Endothelial cell of umbilical vein (primary cell): ENCODE results near the gene NELFCD. TPM values are rescaled to one million over a fixed set of nuclear protein-coding genes. Genes with fewer than 3 reads are reported as not detected.

Experiments used
- BruUV-seq: library from RNA; stranded (reverse); fragments of 400-500 nt; replicated peaks from 2 replicates; lab custom pipeline; 2021; lab: Mats Ljungman, UMichigan
- CTCF ChIA-PET: fragments of 300-600, 350-600 bp; sonication (Branson Sonifier 250); formaldehyde crosslinking; loops from one replicate; lab custom pipeline; 2021; ENCODE audit warnings: antibody characterized with exemption, inconsistent platforms; lab: Charles Lee
- POLR2A ChIA-PET: fragments of 300-600, 350-600 bp; sonication (Branson Sonifier 250); formaldehyde crosslinking; loops from one replicate; lab custom pipeline; 2021; ENCODE audit warnings: antibody characterized with exemption, inconsistent platforms; lab: Charles Lee
- DNase-seq: peaks from one replicate; pipeline ENCODE4 v3.0.0-alpha.2; 2011; ENCODE audit warnings: low read depth, low spot score
- FAIRE-seq: peaks from 2 replicates; lab custom pipeline; 2011; peaks lifted over from hg19 to GRCh38; lab: Jason Lieb, UNC
- H2AFZ ChIP-seq: 2 replicates; pipeline ENCODE4 v1.6.0; 2012; ENCODE audit warnings: low read depth, low read length, control low read depth, inconsistent platforms
- H3K27ac ChIP-seq: 2 replicates; pipeline ENCODE4 v1.5.1; 2011; ENCODE audit warnings: low read depth, mild to moderate bottlenecking, control low read depth, low read length, moderate library complexity; ENCODE audit not compliant: insufficient read depth
- H3K27me3 ChIP-seq, 2 experiments: 2 replicates each; pipeline versions ENCODE4 v1.6.0 to v1.6.1; 2011; ENCODE audit warnings: low read length in 2 of 2, mixed read lengths in 1 of 2; ENCODE audit not compliant: control insufficient read depth in 2 of 2, insufficient read depth in 2 of 2
- H3K36me3 ChIP-seq, 2 experiments: 2 replicates in 1 of 2; 3 replicates in 1 of 2; pipeline ENCODE4 v1.5.1; 2011; ENCODE audit warnings: low read length in 2 of 2, mild to moderate bottlenecking in 1 of 2, moderate library complexity in 1 of 2; ENCODE audit not compliant: control insufficient read depth in 2 of 2, insufficient read depth in 2 of 2; ENCODE audit errors: extremely low read depth in 1 of 2
- H3K4me1 ChIP-seq: 3 replicates; pipeline ENCODE4 v1.5.1; 2011; ENCODE audit warnings: mild to moderate bottlenecking, low read length; ENCODE audit not compliant: control insufficient read depth, insufficient read depth; ENCODE audit errors: extremely low read depth
- H3K4me2 ChIP-seq: 2 replicates; pipeline ENCODE4 v1.6.1; 2011; ENCODE audit warnings: low read length, control low read depth, mixed read lengths; ENCODE audit not compliant: insufficient read depth
- H3K4me3 ChIP-seq, 3 experiments: fragments of 200-600 bp in 1 of 3; sonication (generic), shearing (Covaris generic) in 1 of 3; replicated peaks in 1 of 3; 2 replicates each; pipeline ENCODE4 v1.5.1; 2011 to 2016; ENCODE audit warnings: control low read depth in 3 of 3, low read length in 3 of 3, mild to moderate bottlenecking in 2 of 3, inconsistent platforms in 1 of 3, low read depth in 1 of 3, moderate library complexity in 1 of 3; ENCODE audit not compliant: insufficient read depth in 1 of 3
- H3K79me2 ChIP-seq: 2 replicates; pipeline ENCODE4 v1.6.0; 2012; ENCODE audit warnings: low read length, inconsistent platforms; ENCODE audit not compliant: control insufficient read depth, insufficient read depth
- H3K9ac ChIP-seq: replicated peaks from 2 replicates; pipeline ENCODE3; 2011; ENCODE audit warnings: low read length, control low read depth; ENCODE audit not compliant: insufficient read depth; ENCODE audit errors: extremely low read depth
- H3K9me1 ChIP-seq: replicated peaks from 3 replicates; pipeline ENCODE4 v1.6.0; 2011; ENCODE audit warnings: mild to moderate bottlenecking, low read length; ENCODE audit not compliant: control insufficient read depth, insufficient read depth; ENCODE audit errors: extremely low read depth
- H3K9me3 ChIP-seq: replicated peaks from 2 replicates; pipeline ENCODE4 v1.5.1; 2012; ENCODE audit warnings: low read length, inconsistent platforms; ENCODE audit not compliant: control insufficient read depth, insufficient read depth
- H4K20me1 ChIP-seq: replicated peaks from 2 replicates; pipeline ENCODE3; 2011; ENCODE audit warnings: mild to moderate bottlenecking, low read length; ENCODE audit not compliant: control insufficient read depth, insufficient read depth; ENCODE audit errors: extremely low read depth
- CTCF ChIP-seq, 2 donors: IDR thresholded peaks; 1 replicate in 1 of 2; 2 replicates in 1 of 2; pipeline ENCODE4 v1.5.1; 2011; ENCODE audit warnings: low read length in 2 of 2, mild to moderate bottlenecking in 2 of 2, moderate library complexity in 2 of 2, control low read depth in 1 of 2, inconsistent platforms in 1 of 2, low read depth in 1 of 2; ENCODE audit not compliant: insufficient read depth in 1 of 2; ENCODE audit errors: extremely low read depth in 1 of 2
- EZH2 ChIP-seq: IDR thresholded peaks from 2 replicates; pipeline ENCODE4 v1.6.1; 2012; ENCODE audit warnings: borderline replicate concordance, low read depth, mild to moderate bottlenecking, moderate library complexity, low read length, inconsistent platforms; ENCODE audit not compliant: severe bottlenecking
- FOS ChIP-seq: IDR thresholded peaks from 2 replicates; pipeline ENCODE4 v1.6.1; 2011; ENCODE audit warnings: mild to moderate bottlenecking, low read length, moderate library complexity, borderline replicate concordance; ENCODE audit not compliant: insufficient read depth
- GATA2 ChIP-seq: IDR thresholded peaks from 2 replicates; pipeline ENCODE4 v1.7.0; 2011; ENCODE audit warnings: low read depth, mild to moderate bottlenecking, moderate library complexity, mixed read lengths, low read length; ENCODE audit not compliant: insufficient read length, insufficient read depth
- JUN ChIP-seq: IDR thresholded peaks from 2 replicates; pipeline ENCODE4 v1.6.1; 2011; ENCODE audit warnings: borderline replicate concordance, low read depth; ENCODE audit not compliant: insufficient read length, insufficient read depth
- MYC ChIP-seq: IDR thresholded peaks from one replicate; pipeline ENCODE4 v1.6.1; 2011; ENCODE audit warnings: mild to moderate bottlenecking, low read depth, low read length
- POLR2A ChIP-seq: IDR thresholded peaks from 2 replicates; pipeline ENCODE4 v1.6.1; 2012; ENCODE audit warnings: low read depth, mild to moderate bottlenecking, control low read depth, low read length
- POLR2AphosphoS5 ChIP-seq: IDR thresholded peaks from 2 replicates; pipeline ENCODE4 v1.6.1; 2012; ENCODE audit warnings: low read depth, mild to moderate bottlenecking, control low read depth, low read length, moderate library complexity; ENCODE audit not compliant: insufficient read depth
- dilution Hi-C: fragments of 300-500 bp; cut with MboI; formaldehyde crosslinking; loops from one replicate; pipeline ENCODE4 v1.15.0; 2019; ENCODE audit warnings: low sequenced_read_pairs; ENCODE audit not compliant: extremely low pct_ligation_motif_present
- intact Hi-C: fragments of 100-400 bp; cut with micrococcal nuclease; formaldehyde crosslinking; loops from one replicate; pipeline ENCODE4 v1.10.0; 2022
- polyA plus RNA-seq, 4 experiments: library from polyadenylated mRNA; depleted of rRNA in 3 of 4; stranded (reverse) in 3 of 4; unstranded in 1 of 4; fragments of >200 nt; gene quantifications; 2 replicates each; pipeline versions ENCODE4 v1.2.1 to v1.2.3, GENCODE V29; 2011 to 2012; ENCODE audit warnings: missing spikeins in 1 of 4
- total RNA-seq: library from RNA; stranded (reverse); gene quantifications from 2 replicates; pipeline ENCODE4 v1.2.3, GENCODE V29; 2021
- TF ChIP-seq, protein P1 (sequence below): IDR thresholded peaks from 2 replicates; pipeline ENCODE4 v1.6.1; 2011; ENCODE audit not compliant: insufficient read depth, insufficient read length

The NELFCD gene
- total and polyA plus RNA-seq, 2 donors (not counting 3 experiments of a cell fraction or from before 2014, with no cell fraction given): 90.1 to 92.5 TPM

DNA sequence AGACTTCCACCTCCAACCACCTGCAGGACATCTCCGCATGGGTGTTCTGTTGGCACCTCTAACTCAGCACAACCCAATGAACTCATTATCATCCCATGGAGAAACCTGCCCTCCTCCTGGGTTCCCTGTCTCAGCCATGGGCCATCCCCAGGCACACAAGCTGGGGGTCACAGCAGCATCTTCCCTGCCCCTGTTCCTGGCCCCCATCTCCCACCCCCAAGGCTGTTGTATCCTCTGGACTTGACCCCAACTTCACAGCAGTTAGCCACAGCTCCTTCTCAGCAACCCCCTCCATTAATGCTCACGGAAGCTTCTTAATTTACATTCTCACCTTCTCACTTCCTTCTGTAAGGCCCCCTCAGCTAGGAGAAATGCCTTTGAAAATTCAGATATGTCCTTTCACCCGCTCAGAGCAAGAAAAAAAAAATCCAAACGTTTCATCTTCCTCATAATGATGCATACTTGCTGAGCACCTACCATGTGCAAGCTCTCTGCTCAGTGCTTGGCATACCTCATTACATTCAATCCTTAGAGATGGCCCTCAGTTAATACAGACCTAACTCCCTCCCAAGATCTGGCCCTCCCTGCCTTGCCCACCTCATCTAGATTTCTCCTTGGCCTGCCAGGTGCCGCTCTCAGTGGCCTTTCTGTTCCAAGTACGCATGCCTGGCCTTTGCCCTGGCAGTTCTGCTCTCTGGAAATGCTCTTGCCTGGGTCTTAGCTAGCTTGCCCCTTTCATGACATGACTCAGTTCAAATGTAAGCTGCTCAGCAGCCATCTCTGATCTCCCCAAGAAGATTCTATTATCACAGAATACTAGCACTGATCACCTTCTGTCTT lies 2.5 kb upstream of the NELFCD start:
- intact Hi-C loops (no loop called here), dilution Hi-C loops (no loop called here)
- H3K36me3 ChIP-seq: no peaks in the 10 kb centered on the region
- peaks cover 0 to 1% of the 10 kb centered on the region in 2 experiments for H3K27me3 ChIP-seq
- CTCF ChIA-PET: interaction anchor here (0.8 to 3.7 kb wide), 4 partner anchors 71 to 109 kb away, joined by 3 to 12 read pairs (median 4); no protein-coding TSS in a partner anchor
- H4K20me1 ChIP-seq: no peaks in the 10 kb centered on the region
- H3K4me2 ChIP-seq: no peak overlapping the region
- no peak overlapping the region for H3K4me3 ChIP-seq
- H3K9ac ChIP-seq: no peak overlapping the region
- H3K79me2 ChIP-seq: peaks cover 19% of the 10 kb centered on the region
- DNase-seq (no peak), FAIRE-seq (no peak)
- POLR2A ChIA-PET: no interaction called here
- no peak overlapping the region for H2AFZ ChIP-seq
- H3K27ac ChIP-seq: no peak overlapping the region
- no peaks in the 10 kb centered on the region for H3K9me3 ChIP-seq
- peaks cover 3% of the 10 kb centered on the region for H3K4me1 ChIP-seq
- TF ChIP-seq MYC (no peak), CTCF (IDR thresholded peaks at IDR 0.05; ENCODE audit: extremely low read depth in 1 of 2, insufficient read depth in 1 of 2, low read depth in 1 of 2, low read length in 2 of 2) (no peak), FOS (no peak), POLR2A (no peak), POLR2AphosphoS5 (no peak), GATA2 (no peak), JUN (no peak), EZH2 (no peak)
- TF ChIP-seq, protein P1, sequence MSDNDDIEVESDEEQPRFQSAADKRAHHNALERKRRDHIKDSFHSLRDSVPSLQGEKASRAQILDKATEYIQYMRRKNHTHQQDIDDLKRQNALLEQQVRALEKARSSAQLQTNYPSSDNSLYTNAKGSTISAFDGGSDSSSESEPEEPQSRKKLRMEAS: no peak
- H3K9me1 ChIP-seq: no peaks in the 10 kb centered on the region
- BruUV-seq: no TSS peak
